Skin epidermis (tissue), 12 donors: ENCODE measurements around the gene CCL4.
A peak's percentile ranks its signal among the peaks of the same experiment; 100 is the strongest.
"Not testable (repeated sequence)": the region's sequence is repeated elsewhere in the genome, so short reads cannot be mapped to it uniquely, and the experiment has no call there.

Source experiments
- H3K27ac ChIP-seq, 21 experiments: fragments of 200-600 bp; sonication (generic) in 11 of 21; one replicate each; pipeline ENCODE4 v1.5.0; 2020; ENCODE audit warnings: mild to moderate bottlenecking in 3 of 21, inconsistent platforms in 2 of 21, moderate library complexity in 2 of 21
- H3K4me3 ChIP-seq, 7 experiments: fragments of 200-600 bp; sonication (generic) in 2 of 7; one replicate each; pipeline ENCODE4 v1.5.0; 2020; ENCODE audit warnings: inconsistent platforms in 2 of 7, mild to moderate bottlenecking in 2 of 7, moderate library complexity in 1 of 7

CCL4 gene

GRCh38 chr17:36086791-36087190 lies 16.8 kb upstream of the CCL4 start:
- Histone ChIP-seq H3K4me3 (no peak overlapping the region), H3K27ac (peak overlapping the region in 1 of 21 experiments; percentile 16)

GRCh38 chr17:36087471-36087870 lies 16.2 kb upstream of the CCL4 start:
- not testable (repeated sequence) for H3K4me3 ChIP-seq, H3K27ac ChIP-seq

GRCh38 chr17:36087897-36088572 lies 15.6 kb upstream of the CCL4 start:
- not testable (repeated sequence) for H3K4me3 ChIP-seq
- H3K27ac ChIP-seq, result peak overlapping the region in 3 of 21 experiments; percentile 21 to 73 (median 32)

- peak overlapping the region in 6 of 21 experiments; percentile 3 to 73 (median 43) for H3K27ac ChIP-seq
- H3K4me3 ChIP-seq, result no peak overlapping the region
Measured at GRCh38 chr17:36088670-36089338, 14.8 kb upstream of the CCL4 start.

GRCh38 chr17:36089339-36089865 lies 14.2 kb upstream of the CCL4 start:
- Histone ChIP-seq H3K4me3 (no peak overlapping the region), H3K27ac (peak overlapping the region in 7 of 21 experiments; percentile 21 to 73 (median 42))

GRCh38 chr17:36089888-36090836 lies 13.5 kb upstream of the CCL4 start, which contains the start of gene CCL3:
Gene CCL3, minus strand, starts transcription at chr17:36090143. Its CDS starts 85 bp downstream, at chr17:36090058.
- no peak within 1 kb of the TSS for H3K4me3 ChIP-seq
- peak within 1 kb of the TSS in 7 of 21 experiments; percentile 21 to 73 (median 42) for H3K27ac ChIP-seq

- H3K4me3 ChIP-seq, result no peak overlapping the region
- H3K27ac ChIP-seq, result no peak overlapping the region
Measured at GRCh38 chr17:36092230-36092629, 11.4 kb upstream of the CCL4 start.

GRCh38 chr17:36092715-36093114 lies 10.9 kb upstream of the CCL4 start:
- not testable (repeated sequence) for H3K27ac ChIP-seq

GRCh38 chr17:36094232-36094631 lies 9.4 kb upstream of the CCL4 start:
- Histone ChIP-seq H3K27ac (no peak overlapping the region), H3K4me3 (no peak overlapping the region)

More at GRCh38 chr17:36092715-36093114, 10.9 kb upstream of the CCL4 start:
- H3K4me3 ChIP-seq, result not testable (repeated sequence)

GRCh38 chr17:36094746-36095145 lies 8.9 kb upstream of the CCL4 start:
- Histone ChIP-seq H3K27ac (no peak overlapping the region), H3K4me3 (no peak overlapping the region)

GRCh38 chr17:36095992-36096391 lies 7.6 kb upstream of the CCL4 start:
- Histone ChIP-seq H3K27ac (no peak overlapping the region), H3K4me3 (no peak overlapping the region)

- H3K27ac ChIP-seq, H3K4me3 ChIP-seq: not testable (repeated sequence)
Measured at GRCh38 chr17:36099004-36099403, 4.6 kb upstream of the CCL4 start.

GRCh38 chr17:36104246-36104645 lies 619 bp downstream of the CCL4 start:
- not testable (repeated sequence) for H3K4me3 ChIP-seq
- peak overlapping the region in 6 of 21 experiments; percentile 4 to 78 (median 54) for H3K27ac ChIP-seq

- Histone ChIP-seq H3K4me3 (no peak overlapping the region), H3K27ac (peak overlapping the region in 6 of 21 experiments; percentile 4 to 78 (median 54))
Measured at GRCh38 chr17:36104701-36105181, 1.1 kb downstream of the CCL4 start.

- H3K4me3 ChIP-seq, result no peak overlapping the region
Measured at GRCh38 chr17:36105781-36106492, 2.3 kb downstream of the CCL4 start.

GRCh38 chr17:36106493-36106835 lies 2.8 kb downstream of the CCL4 start:
- no peak overlapping the region for H3K4me3 ChIP-seq
- peak overlapping the region in 3 of 21 experiments; percentile 33 to 80 (median 41) for H3K27ac ChIP-seq

More at GRCh38 chr17:36105781-36106492, 2.3 kb downstream of the CCL4 start:
- peak overlapping the region in 3 of 21 experiments; percentile 10 to 78 (median 33) for H3K27ac ChIP-seq

- peak overlapping the region in 4 of 21 experiments; percentile 27 to 80 (median 42) for H3K27ac ChIP-seq
- no peak overlapping the region for H3K4me3 ChIP-seq
Measured at GRCh38 chr17:36107660-36108059, 4.0 kb downstream of the CCL4 start.

- peak overlapping the region in 3 of 21 experiments; percentile 41 to 80 (median 42) for H3K27ac ChIP-seq
Measured at GRCh38 chr17:36108265-36108664, 4.6 kb downstream of the CCL4 start.

GRCh38 chr17:36111068-36111490 lies 7.5 kb downstream of the CCL4 start:
- Histone ChIP-seq H3K27ac (no peak overlapping the region), H3K4me3 (no peak overlapping the region)

More at GRCh38 chr17:36108265-36108664, 4.6 kb downstream of the CCL4 start:
- H3K4me3 ChIP-seq, result not testable (repeated sequence)
